Mucosa of rectum (tissue), 2 donors: ENCODE data around the gene ULK1.

Experiments
- H3K27ac ChIP-seq, 2 donors: one replicate each; pipeline ENCODE4 v1.7.0; 2013; ENCODE audit warnings: inconsistent platforms in 2 of 2, low read depth in 2 of 2, low read length in 2 of 2
- H3K27me3 ChIP-seq, 2 donors: one replicate each; pipeline ENCODE4 v1.7.0; 2013; ENCODE audit warnings: low read length in 2 of 2; ENCODE audit not compliant: control insufficient read depth in 2 of 2, insufficient read depth in 2 of 2
- H3K36me3 ChIP-seq, 2 donors: one replicate each; pipeline ENCODE4 v1.7.0; 2013; ENCODE audit warnings: low read length in 2 of 2; ENCODE audit not compliant: control insufficient read depth in 2 of 2, insufficient read depth in 2 of 2
- H3K4me1 ChIP-seq, 2 donors: one replicate each; pipeline ENCODE4 v1.7.0; 2013; ENCODE audit warnings: low read length in 2 of 2, mild to moderate bottlenecking in 1 of 2; ENCODE audit not compliant: control insufficient read depth in 2 of 2, insufficient read depth in 2 of 2
- H3K4me3 ChIP-seq, 2 donors: one replicate each; pipeline ENCODE4 v1.7.0; 2013; ENCODE audit warnings: low read length in 2 of 2
- H3K9ac ChIP-seq, 2 donors: one replicate each; pipeline ENCODE4 v1.7.0; 2013; ENCODE audit warnings: low read length in 2 of 2, low read depth in 1 of 2, mild to moderate bottlenecking in 1 of 2
- H3K9me3 ChIP-seq, 2 donors: one replicate each; pipeline ENCODE4 v1.7.0; 2013; ENCODE audit warnings: low read length in 2 of 2; ENCODE audit not compliant: control insufficient read depth in 2 of 2
- donor health status: healthy.
- donor health status: Normal muscosa, but diverticular disease.

The ULK1 gene

DNA sequence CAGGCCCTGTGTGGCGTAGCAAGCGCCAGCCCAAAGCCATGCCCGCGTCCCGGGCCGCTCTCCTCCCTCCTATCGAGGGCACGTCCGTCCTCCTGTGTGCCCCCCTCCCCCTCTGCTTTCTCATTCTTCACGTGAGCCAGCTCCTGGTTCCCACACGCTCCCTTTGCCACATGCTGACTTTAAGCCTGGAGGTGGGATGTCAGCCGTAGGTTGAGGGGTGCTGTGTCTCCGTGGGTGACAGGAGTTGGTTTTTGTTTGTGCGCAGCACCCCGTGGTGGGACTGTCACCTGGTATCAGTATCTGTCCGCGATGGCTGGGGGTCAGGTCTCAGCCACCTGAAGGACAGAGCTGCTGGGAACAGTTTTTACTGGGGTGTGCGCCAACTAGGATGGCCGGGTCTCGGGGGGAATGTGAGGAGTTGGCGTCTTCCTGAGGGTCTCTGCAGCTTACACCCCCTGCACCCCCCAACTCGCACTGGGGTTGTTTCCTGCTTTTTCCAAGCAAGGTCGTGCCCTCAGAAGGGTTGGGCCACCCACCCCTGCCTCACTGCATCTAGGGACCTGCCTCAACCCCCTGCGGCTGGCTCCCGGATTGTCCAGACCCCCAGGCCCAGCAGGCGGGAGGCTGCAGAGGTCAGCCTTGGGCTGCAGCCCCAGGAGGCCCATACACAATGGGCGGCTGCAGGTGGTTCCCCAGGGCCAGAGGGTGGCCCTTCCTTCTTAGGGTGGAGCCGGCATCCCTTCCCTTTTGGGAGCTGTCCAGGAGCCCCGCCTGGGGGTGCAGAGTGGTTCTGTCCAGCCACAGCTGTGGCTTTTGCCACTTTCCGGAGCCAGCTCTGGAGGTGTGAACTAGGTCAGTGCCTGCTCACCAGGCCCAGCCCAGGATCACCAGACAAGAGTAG lies 7.3 kb downstream of the ULK1 start:
- H3K27ac ChIP-seq = no peak overlapping the region
- H3K4me1 ChIP-seq = peaks cover 10 to 14% of the 10 kb centered on the region in 2 donors

DNA sequence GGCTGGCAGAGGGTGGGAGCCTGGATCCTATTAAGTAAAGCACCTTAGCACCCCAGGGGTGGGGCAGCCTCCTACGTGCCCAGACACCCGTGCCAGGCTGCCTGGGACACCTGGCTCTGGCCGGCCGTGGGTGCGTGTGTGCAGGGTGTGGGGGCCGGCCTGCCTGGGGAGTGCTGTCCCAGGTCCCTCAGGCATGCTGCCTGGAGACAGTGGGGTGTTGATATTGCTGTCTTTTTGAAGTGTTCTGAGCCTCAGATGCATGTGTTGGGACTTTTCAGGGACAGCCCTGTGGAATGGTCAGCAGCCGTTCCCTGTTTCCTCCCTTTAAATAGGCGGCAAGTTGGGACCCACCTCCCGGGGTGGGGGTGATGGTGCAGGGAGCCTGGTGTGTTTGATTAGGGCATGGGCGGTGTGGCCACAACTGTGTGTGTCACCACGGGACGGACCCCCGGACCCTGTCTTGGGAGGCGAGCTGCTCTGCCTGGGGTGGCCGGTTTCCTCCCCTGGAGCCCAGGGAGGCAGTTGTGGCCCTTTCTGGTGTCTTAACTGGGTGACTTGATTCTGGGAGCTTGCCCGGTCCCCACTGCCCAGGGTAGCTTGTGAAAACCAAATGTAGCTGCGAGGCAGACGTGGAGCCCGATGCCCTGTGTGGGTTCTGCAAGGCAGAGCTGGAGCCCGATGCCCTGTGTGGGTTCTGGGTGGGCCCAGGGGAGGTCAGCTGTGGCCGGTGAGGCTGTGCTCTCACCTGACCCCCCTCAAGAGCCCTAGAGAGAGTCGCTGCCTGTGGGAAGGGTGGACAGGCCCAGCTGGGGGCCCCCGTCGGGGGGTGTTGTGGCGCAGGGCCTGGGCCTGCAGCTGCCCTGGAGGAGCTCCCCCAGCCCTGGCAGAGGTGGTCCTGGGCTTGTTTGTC lies 8.2 kb downstream of the ULK1 start:
- H3K27ac ChIP-seq = no peak overlapping the region
- peaks cover 6 to 8% of the 10 kb centered on the region in 2 donors for H3K4me1 ChIP-seq
- H3K27me3 ChIP-seq = no peaks in the 10 kb centered on the region
- no peak overlapping the region for H3K9ac ChIP-seq
- H3K36me3 ChIP-seq = peaks cover 0 to 6% of the 10 kb centered on the region in 2 donors
- H3K4me3 ChIP-seq = no peak overlapping the region
- no peaks in the 10 kb centered on the region for H3K9me3 ChIP-seq

More for the DNA sequence above, 7.3 kb downstream of the ULK1 start:
- no peak overlapping the region for H3K9ac ChIP-seq
- H3K36me3 ChIP-seq = peaks cover 0 to 8% of the 10 kb centered on the region in 2 donors
- no peak overlapping the region for H3K4me3 ChIP-seq
- no peaks in the 10 kb centered on the region for H3K27me3 ChIP-seq
- no peaks in the 10 kb centered on the region for H3K9me3 ChIP-seq

DNA sequence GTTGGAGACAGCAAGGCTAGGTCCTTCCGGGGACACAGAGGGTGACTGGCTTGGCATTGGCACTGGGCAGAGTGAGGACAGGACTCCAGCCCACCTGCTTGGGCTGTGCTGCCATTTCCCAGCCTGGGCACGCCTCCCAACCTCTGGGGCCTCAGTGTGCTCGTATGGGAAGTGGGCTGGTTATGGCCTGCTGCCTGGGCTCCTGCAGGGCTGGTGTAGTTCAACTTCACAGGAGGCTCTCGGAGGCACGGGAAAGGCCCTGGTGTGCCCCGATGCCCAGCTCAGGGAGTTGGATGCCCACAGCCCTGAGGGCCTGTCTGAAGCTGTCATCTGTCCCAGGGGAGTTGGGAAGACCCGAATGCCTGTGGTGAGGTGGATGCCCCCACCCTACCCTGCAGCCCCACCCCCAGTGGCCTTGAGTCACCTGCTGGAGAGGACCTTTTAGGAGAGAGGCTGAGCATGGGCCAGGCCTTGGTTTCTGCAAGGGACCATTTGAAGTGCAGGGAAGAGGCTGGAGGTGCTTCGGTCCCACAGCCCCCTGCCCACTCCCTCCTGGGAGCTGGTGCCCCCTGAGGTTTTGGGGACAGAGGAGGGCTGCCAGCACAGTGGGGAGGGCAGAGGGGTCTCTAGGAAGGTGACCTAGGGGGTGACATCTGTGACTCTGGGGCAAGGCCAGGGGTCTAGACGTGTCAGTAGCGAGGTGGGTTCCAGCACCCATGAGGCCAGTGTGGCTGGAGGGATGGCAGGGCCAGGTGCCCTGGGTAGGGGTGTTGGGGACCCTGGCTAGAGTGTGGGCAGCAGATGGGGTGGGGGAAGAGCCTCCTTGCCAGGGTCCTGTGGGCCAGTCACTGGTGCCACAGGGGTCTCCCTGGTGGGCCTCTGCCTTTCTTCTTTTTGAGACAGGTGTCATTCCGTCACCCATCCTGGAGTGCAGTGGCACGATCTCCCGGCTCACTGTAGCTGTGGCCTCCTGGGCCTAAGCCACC lies 9.1 kb downstream of the ULK1 start:
- Histone ChIP-seq H3K4me3 (no peak overlapping the region), H3K36me3 (peaks cover 0 to 5% of the 10 kb centered on the region in 2 donors), H3K27me3 (no peaks in the 10 kb centered on the region), H3K4me1 (peaks cover 6 to 8% of the 10 kb centered on the region in 2 donors), H3K27ac (no peak overlapping the region), H3K9me3 (no peaks in the 10 kb centered on the region), H3K9ac (no peak overlapping the region)

DNA sequence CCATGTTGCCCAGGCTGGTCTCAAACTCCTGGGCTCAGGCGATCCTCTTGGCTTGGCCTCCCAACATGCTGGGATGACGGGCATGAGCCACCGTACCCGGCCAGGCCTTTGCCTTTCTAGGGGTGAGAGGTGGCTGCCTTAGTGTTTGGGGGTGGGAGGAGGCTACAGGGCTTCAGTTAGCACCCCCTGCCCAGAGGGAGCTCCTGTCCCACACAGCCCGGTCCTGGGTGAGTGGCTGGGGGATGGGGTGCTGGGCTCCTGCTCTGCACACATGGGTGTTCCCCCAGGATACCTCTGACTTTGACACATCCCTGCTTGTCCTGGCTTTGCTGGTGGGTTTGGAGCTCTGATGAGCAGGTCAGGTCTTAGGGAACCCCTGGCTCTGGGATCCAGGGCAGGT lies 9.9 kb downstream of the ULK1 start:
- no peak overlapping the region for H3K9ac ChIP-seq
- H3K4me3 ChIP-seq = no peak overlapping the region
- H3K27me3 ChIP-seq = no peaks in the 10 kb centered on the region
- peaks cover 6 to 8% of the 10 kb centered on the region in 2 donors for H3K4me1 ChIP-seq
- no peak overlapping the region for H3K27ac ChIP-seq
- peaks cover 5% of the 10 kb centered on the region in 2 donors for H3K36me3 ChIP-seq
- no peaks in the 10 kb centered on the region for H3K9me3 ChIP-seq

DNA sequence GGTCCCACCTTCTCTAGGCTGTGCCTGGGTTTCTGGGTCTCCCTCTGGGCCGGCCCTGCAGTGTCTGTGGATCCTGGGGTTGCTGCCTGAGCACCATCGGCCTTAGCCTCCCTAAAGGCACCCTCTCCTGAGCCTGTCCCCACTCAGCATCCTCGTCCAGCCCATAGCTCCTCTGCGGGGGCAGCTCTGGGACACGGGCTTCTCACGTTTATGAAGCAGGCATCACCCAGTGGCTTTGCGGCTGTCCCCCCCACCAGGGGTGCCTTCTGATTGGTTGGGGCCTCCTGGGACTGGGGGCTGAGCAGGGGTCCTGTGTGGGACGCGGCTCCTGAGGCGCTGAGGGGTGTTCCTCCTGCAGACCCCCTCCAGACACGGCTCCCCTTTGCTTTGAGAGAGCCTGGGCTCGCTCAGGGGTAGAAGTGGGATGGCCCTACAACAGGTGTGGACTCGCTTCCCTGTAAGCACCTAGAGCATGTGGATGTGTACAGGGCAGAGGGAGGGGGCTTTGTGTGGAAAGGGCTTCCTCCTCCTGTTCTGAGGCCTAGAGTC lies 10.7 kb downstream of the ULK1 start:
- Histone ChIP-seq H3K4me1 (peaks cover 6 to 8% of the 10 kb centered on the region in 2 donors), H3K27me3 (no peaks in the 10 kb centered on the region), H3K9me3 (no peaks in the 10 kb centered on the region), H3K36me3 (peaks cover 10 to 12% of the 10 kb centered on the region in 2 donors), H3K4me3 (no peak overlapping the region), H3K27ac (no peak overlapping the region), H3K9ac (no peak overlapping the region)

DNA sequence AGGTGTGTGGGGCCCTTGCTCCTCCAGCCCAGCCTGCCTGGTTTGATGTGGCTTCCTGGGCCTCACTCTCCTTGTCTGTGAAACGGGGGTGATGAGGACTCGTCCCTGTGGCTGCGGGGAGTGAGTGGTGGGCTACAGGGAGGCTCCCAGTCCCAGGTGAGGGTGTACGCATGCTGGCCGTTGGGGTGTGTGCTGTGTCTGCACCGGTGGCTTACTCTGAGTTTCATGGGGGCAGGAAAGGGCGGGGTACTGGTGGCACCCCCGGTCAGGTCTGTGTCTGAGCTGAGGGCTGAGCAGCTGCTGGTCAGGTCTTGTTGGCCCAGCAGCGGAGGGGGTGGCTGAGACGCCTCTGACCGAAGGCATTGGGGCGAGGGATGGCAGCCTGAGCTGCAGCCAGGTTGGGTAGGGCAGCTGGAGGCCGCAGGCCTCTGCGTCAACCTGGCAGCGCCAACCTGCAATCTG lies 11.2 kb downstream of the ULK1 start:
- no peaks in the 10 kb centered on the region for H3K9me3 ChIP-seq
- H3K36me3 ChIP-seq = peaks cover 12 to 17% of the 10 kb centered on the region in 2 donors
- H3K9ac ChIP-seq = no peak overlapping the region
- no peak overlapping the region for H3K27ac ChIP-seq
- no peak overlapping the region for H3K4me3 ChIP-seq
- peaks cover 6 to 8% of the 10 kb centered on the region in 2 donors for H3K4me1 ChIP-seq
- H3K27me3 ChIP-seq = no peaks in the 10 kb centered on the region

DNA sequence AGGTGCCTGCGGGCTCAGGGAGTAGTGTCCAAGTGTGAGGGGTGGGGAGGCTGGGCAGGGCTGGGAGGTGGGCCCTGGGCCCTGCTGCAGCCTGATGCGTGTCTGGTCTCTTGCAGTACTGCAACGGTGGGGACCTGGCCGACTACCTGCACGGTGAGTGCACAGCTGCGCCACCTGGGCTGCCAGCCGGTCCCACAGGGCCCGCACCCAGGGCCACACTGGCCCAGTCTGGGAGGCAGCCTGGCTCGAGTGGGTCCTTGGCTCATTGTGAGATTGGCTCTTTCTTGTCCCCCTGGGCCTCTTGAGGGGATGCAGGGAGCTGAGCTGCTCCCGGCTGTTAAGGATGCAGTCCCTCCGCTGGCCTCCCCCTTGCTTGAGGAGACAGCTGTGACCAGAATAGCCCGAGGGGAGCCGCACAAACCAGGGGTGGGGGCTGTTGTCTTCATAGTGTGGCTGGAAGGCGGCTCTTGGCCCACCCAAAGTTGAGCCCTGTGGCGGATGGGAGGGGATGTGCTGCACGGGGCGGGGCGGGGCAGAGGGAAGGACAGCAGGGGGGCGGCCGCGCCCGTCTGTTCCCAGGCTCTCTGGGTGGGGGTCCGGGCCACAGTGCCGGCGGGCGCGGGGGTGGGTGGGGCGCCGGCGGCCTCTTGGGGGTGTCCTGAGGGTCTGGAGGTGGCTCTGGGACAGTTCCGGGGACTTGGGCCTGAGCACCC lies 13.1 kb downstream of the ULK1 start:
- Histone ChIP-seq H3K4me1 (no peaks in the 10 kb centered on the region), H3K36me3 (peaks cover 28 to 31% of the 10 kb centered on the region in 2 donors), H3K9ac (no peak overlapping the region), H3K9me3 (no peaks in the 10 kb centered on the region), H3K27ac (no peak overlapping the region), H3K4me3 (no peak overlapping the region), H3K27me3 (no peaks in the 10 kb centered on the region)

DNA sequence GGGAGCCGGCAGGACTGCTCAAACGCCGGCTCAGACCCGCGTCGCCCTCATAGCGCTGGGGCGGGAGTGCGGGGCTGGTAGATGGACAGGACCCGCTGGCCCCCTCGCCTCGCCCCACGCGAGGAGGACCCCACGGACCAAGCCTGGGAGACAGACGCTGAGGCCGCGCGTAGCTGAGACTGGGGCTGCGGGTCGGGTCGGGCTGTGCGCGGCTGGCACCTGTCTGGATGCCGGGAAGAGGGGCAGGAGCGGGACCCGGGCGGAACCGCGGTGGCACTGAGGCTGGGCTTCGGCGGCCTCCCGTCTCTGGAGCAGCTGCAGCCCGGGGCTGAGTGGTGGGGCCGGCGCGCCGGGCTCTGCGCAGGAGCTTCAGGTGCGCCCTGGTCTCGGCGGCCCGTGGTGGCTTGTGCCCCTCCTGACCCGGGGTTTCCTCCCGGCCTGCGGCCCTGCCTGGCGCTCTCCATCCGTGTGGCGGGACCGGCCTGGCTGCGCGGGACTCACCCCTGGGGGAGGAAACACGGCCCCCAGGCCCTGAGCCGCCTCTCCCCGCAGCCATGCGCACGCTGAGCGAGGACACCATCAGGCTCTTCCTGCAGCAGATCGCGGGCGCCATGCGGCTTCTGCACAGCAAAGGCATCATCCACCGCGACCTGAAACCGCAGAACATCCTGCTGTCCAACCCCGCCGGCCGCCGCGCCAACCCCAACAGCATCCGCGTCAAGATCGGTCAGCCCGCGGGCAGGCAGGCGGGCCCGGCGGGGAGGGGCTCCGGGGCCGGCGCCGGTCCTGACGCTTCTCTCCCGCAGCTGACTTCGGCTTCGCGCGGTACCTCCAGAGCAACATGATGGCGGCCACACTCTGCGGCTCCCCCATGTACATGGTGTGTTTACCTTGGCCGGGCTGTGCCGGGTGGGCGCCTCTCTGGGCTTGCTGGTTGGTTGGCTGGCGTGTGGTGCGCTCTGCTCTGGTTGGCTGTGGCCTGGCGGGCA lies 14.0 kb downstream of the ULK1 start:
- H3K27me3 ChIP-seq = no peaks in the 10 kb centered on the region
- H3K36me3 ChIP-seq = peaks cover 28 to 31% of the 10 kb centered on the region in 2 donors
- no peak overlapping the region for H3K9ac ChIP-seq
- no peak overlapping the region for H3K27ac ChIP-seq
- no peaks in the 10 kb centered on the region for H3K4me1 ChIP-seq
- no peaks in the 10 kb centered on the region for H3K9me3 ChIP-seq
- no peak overlapping the region for H3K4me3 ChIP-seq
